ENCODE data around the gene KCTD21. TPM values are rescaled to one million over a fixed set of nuclear protein-coding genes. Genes with fewer than 3 reads are reported as not detected.

The KCTD21 gene
- total RNA-seq = 4.0 and 7.9 TPM in 2 replicates

GRCh38 chr11:78188286-78189173 is at the start of gene KCTD21, which contains the start of gene USP35:
Gene KCTD21 (minus strand): TSS chr11:78188626. CDS start chr11:78174554, 14,072 bp downstream.
Gene USP35 (plus strand): TSS chr11:78188919. CDS start chr11:78196246, 7,327 bp downstream.

GRCh38 chr11:78139422-78140391 is 48.7 kb downstream of the KCTD21 start, which contains the start of gene ALG8:
Gene ALG8 (minus strand): TSS chr11:78139626. CDS start chr11:78139588, 38 bp downstream.

Other genes with a start within 250 kb of the KCTD21 start
- 29.5 and 31.0 TPM in 2 replicates for gene INTS4, start 194.0 kb downstream of the KCTD21 start, total RNA-seq
- gene KCTD14, start 165.3 kb downstream of the KCTD21 start, total RNA-seq = 0.36 and 0.66 TPM in 2 replicates
- gene THRSP, start 124.8 kb downstream of the KCTD21 start, total RNA-seq = not detected in 2 replicates
- 79.4 and 98.3 TPM in 2 replicates for gene NDUFC2, start 108.8 kb downstream of the KCTD21 start, total RNA-seq
- gene ALG8, start 49.0 kb downstream of the KCTD21 start, total RNA-seq = 32.5 and 35.3 TPM in 2 replicates
- gene USP35, start 293 bp upstream of the KCTD21 start, total RNA-seq = 5.4 and 10.3 TPM in 2 replicates
- gene GAB2, start 229.2 kb upstream of the KCTD21 start, total RNA-seq = 16.8 and 17.6 TPM in 2 replicates